GM12874 (cell line): ENCODE data around the gene CREG2.
A peak's percentile ranks its signal among the peaks of the same experiment; 100 is the strongest.

Source experiments
- CTCF ChIP-seq: IDR thresholded peaks from 2 replicates; pipeline ENCODE4 v1.5.1; 2011; ENCODE audit warnings: low read depth, mild to moderate bottlenecking, control low read depth, low read length, moderate library complexity; ENCODE audit not compliant: insufficient read depth

CREG2 gene

GRCh38 chr2:101428422-101429176 lies 41.3 kb upstream of the CREG2 start:
- no peak for TF ChIP-seq CTCF

DNA sequence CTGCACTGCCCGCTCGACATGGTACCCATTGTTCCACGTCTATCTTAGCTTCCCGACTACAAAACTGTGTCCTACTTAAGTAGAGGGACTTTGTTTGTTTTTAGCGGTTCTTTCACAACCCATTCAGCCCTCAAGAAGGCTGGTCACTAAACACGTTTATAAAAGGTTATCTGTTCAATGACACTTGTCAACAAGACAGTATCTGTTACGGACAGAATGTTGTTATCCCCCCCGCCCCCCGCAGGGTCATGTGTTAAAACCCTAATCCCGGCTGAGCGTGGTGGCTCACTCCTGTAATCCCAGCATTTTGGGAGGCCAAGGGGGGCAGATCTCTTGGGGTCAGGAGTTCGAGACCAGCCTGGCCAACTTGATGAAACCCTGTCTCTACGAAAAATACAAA lies 40.4 kb upstream of the CREG2 start:
- no peak for TF ChIP-seq CTCF

- TF ChIP-seq CTCF = no peak
Observed at GRCh38 chr2:101427240-101427639, 39.9 kb upstream of the CREG2 start.

DNA sequence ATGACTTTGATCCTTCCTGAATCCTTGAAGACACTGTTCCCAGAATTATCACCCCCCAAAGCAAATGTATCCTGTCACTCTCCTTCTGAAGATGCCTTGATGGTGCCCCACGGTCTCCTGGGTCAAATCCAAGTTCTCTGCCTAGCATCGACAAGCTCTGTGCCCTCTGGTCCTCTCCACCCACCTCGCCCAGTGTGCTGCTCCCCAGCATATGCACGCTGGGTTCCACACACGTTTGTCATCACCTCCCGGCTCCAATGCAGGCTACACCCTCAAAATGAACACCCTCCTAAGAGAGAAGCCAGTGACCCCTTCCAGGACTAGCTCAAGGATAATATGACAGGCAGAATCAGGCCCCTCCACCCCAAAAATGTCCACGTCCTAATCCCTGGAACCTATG lies 39.5 kb upstream of the CREG2 start:
- TF ChIP-seq CTCF = no peak

DNA sequence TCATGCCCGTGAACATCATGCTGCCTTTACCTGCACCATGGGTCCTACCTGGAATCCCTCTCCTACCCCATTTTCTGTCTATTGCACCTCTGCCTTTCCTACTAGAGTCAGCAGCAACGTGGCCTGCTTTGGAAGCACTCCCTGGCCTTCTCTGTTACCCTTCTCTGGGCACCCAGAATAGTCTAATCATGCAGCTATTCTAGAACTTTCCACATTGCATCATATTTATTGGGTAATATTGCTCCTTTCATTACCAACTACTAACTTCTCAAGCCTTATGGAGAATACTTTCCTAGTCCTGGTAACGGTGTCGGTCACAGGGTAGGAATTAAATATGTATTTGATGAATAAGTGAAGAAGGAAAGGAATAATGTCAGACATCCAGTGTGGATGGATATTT lies 33.3 kb upstream of the CREG2 start:
- no peak for TF ChIP-seq CTCF

DNA sequence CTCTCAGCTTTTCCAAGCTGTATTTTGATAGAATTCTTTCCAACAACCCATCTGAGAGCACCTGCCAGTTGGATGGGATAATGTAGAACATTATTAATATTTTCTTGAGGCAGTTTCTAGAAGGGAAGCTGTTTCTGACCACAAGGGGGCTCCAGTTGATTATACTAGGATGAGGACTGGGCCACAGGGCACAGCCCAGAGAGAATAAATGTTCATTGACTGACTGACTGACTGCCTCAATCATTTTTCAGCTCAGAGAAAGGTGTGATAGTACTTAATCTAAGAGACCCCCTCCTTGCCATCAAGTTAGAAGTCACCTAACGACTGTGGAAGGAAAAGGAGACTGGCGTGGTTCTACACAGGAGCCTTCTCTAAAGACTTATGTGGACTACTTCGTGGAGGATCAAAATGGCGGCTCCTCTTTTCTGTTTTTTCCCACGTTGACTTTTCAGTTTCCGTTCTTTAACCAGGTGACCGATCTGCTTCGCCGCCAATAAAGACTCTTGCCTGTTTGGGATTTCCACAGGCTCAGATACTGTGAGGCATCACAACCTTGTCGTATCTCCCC lies 31.9 kb upstream of the CREG2 start:
- peak; percentile 54 for TF ChIP-seq CTCF

GRCh38 chr2:101418460-101419095 lies 31.3 kb upstream of the CREG2 start:
- TF ChIP-seq CTCF = no peak
